B cell (primary cell): Measurements from ENCODE around the gene GPR149.

Experiments
- EZH2 ChIP-seq: IDR thresholded peaks from 2 replicates; pipeline ENCODE4 v1.6.1; 2012; ENCODE audit warnings: borderline replicate concordance, low read depth, mild to moderate bottlenecking, moderate library complexity, low read length; ENCODE audit not compliant: insufficient read depth, poor library complexity, severe bottlenecking
- TF ChIP-seq, protein P1 (sequence below): fragments of 200-600 bp; IDR thresholded peaks from one replicate; pipeline ENCODE4 v1.8.0; 2022; ENCODE audit warnings: antibody characterized with exemption, mild to moderate bottlenecking

DNA sequence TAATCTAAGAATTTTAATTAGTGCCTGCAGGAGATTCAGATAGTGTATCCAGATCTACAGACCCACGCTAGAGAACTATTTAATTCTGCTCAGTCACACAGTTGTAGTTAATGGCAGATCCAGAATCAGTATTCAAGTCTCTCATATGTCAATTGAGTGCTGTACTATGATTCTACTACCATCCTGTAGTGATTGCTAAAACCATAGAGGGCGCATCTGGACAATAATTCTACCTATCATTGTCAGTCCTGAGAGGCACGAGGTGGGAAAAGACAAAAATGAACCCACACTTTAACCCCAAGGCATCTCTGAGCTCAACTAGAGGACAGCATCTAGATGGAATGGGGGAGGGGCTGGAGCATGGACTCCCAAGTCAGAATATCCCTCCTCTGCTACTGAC is 128.4 kb downstream of the GPR149 start:
- TF ChIP-seq, protein P1, sequence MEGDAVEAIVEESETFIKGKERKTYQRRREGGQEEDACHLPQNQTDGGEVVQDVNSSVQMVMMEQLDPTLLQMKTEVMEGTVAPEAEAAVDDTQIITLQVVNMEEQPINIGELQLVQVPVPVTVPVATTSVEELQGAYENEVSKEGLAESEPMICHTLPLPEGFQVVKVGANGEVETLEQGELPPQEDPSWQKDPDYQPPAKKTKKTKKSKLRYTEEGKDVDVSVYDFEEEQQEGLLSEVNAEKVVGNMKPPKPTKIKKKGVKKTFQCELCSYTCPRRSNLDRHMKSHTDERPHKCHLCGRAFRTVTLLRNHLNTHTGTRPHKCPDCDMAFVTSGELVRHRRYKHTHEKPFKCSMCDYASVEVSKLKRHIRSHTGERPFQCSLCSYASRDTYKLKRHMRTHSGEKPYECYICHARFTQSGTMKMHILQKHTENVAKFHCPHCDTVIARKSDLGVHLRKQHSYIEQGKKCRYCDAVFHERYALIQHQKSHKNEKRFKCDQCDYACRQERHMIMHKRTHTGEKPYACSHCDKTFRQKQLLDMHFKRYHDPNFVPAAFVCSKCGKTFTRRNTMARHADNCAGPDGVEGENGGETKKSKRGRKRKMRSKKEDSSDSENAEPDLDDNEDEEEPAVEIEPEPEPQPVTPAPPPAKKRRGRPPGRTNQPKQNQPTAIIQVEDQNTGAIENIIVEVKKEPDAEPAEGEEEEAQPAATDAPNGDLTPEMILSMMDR, result no peak
- TF ChIP-seq EZH2, result no peak
